ENCODE results near the gene ARHGAP6.

DNA sequence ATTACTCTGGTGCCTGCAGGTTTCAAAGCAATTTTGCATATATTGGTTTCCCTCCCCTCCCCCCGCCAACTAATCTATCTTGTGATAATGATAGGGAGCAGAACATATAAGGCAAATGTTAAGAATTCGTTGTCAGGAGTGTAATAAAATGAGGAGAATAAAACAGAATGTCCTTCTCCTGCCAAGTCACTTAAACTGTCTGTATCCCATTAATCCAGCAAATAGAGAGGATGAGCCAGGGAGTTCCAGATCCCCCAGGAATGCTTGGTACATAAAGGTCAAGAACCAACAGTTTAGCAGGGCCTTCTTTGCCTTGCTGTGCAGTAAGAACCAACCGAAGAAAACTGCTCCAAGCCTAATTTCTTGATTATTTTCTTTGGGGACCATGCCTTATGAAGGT, 231.1 kb downstream of the ARHGAP6 start:
- TF ChIP-seq, protein P1, sequence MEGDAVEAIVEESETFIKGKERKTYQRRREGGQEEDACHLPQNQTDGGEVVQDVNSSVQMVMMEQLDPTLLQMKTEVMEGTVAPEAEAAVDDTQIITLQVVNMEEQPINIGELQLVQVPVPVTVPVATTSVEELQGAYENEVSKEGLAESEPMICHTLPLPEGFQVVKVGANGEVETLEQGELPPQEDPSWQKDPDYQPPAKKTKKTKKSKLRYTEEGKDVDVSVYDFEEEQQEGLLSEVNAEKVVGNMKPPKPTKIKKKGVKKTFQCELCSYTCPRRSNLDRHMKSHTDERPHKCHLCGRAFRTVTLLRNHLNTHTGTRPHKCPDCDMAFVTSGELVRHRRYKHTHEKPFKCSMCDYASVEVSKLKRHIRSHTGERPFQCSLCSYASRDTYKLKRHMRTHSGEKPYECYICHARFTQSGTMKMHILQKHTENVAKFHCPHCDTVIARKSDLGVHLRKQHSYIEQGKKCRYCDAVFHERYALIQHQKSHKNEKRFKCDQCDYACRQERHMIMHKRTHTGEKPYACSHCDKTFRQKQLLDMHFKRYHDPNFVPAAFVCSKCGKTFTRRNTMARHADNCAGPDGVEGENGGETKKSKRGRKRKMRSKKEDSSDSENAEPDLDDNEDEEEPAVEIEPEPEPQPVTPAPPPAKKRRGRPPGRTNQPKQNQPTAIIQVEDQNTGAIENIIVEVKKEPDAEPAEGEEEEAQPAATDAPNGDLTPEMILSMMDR (IDR thresholded peaks at IDR 0.05) = no peak
- TF ChIP-seq POLR2A (IDR thresholded peaks at IDR 0.05) = no peak
